ENCODE results near the gene TTLL12.
"Not testable (repeated sequence)": the region's sequence is repeated elsewhere in the genome, so short reads cannot be mapped to it uniquely, and the experiment has no call there.

Gene TTLL12

DNA sequence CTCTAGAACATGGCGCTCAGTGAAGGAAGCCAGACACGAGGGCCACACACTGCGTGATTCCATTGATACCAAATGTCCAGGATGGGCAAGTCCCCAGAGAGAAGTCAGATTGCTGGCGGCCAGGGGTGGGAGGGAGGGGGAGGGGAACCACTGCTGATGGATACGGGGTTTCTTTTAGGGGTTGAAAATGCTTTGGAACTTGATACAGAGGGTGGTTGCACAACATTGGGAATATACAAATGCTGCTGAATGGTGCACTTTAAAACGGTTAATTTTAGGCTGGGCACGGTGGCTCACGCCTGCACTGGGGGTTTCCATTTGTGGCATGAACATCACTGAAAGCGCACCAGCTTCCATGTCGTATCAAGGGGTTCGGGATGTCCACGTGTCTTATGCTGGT, 30.5 kb downstream of the TTLL12 start:
- no peak for DNase-seq (ENCODE audit: low read depth in 2 of 2, low spot score in 1 of 2)

DNA sequence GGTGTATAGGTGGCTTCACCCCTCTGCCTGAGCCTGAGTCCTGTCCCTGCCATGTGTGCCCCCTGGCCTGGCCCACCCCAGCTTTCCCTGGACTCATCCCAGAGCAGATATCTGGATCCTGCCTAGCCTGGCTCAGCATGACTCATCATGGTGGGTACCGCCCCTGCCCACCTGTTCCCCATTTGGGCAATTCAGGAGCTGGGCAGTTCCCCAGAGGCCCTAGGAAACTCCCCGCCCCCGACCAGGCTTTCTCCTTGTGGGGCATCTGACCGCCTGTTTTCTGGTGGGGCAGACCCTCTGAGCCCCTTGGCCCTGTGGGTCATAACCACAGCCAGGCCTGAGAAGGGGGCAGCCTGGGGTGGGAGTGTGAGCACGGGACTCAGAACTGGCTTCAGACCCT, 31.1 kb downstream of the TTLL12 start:
- no peak for DNase-seq (ENCODE audit: low read depth in 2 of 2, low spot score in 1 of 2)

DNA sequence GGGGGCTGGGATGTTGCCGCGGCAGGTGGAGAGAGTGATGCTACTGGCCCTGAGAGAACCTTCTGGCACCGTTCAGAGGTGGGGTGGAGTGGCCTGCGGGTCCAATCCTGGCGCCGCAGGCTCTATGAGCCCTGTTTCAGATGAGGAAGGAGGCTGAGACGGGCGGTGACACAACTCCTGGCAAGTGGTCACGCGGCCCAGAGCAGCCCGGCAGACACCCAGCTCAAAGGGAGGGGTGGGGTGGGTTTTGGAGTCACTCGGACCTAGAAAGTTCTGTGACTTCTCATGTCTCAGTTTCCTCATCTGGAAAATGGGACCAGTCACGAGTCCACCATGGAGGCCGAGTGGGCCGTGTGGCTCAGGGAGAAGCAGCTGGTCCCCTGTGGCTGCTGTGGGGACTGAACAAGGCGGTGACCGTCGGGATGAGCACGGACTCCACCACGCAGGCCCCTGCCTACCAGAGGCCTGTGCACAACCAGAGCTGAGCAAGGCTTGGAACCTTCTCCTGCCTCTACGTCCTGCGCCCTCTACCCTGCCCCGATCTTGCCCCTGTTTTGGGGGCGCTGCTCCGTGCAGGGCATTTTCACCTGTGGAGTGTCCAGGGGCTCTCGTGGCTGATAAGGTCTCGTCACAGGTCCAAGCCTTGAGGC, 31.9 kb downstream of the TTLL12 start:
- DNase-seq (ENCODE audit: low read depth in 2 of 2, low spot score in 1 of 2) = no peak

DNA sequence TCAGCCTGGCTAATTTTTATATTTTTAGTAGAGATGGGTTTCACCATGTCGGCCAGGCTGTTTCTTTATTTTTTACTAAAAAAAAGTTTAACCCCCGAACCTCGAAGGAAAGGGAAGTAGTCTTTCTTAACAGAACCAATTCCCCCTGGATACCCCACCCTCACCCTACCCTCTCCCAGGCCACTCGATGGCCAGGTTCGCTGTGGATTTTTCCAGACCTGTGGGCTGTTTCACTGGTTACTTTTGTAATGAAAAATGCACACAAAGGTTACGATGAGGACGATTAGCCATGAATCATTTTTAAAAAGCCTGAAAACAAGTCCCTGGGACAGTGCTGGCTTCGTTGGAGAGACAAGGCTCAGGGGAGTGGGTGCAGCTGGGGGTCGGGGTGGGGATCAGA, 33.0 kb downstream of the TTLL12 start:
- DNase-seq (ENCODE audit: low read depth in 2 of 2, low spot score in 1 of 2) = no peak

DNA sequence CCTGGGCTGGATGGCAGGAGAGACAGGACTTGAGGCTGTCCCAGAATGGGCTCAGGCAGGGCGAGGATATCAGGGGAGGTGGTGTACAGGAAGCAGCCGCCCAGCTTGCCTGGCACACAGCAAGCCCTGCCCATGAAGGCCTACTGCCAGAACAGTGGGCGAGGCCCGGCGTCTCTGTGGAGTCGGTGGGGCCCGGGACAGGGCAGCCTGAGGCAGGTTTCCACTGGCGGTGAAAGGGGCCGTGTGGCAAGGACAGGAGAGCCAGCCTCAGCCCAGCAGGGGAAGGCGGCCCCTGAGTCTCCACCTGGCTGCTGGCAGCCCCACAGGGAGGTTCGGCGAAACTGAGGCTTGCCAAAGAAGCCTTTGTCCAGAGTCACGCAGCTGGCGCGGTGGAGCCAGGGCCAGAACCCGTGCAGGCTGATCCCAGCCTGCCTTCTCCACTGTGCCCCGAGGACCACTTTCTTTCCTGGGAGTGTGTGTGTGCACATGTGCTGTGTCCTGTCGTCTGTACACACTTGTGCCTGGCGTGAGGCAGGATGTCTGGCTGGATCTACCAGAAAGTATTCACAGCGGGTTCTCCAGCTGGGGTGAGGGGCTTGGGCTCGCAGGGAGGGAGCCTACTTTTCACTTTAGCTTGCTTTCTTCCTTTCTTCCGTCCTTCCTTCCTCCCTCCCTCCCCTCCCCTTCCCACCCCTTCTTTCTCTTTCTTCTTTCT, 34.4 kb downstream of the TTLL12 start:
- peak; percentile 14 to 26 for DNase-seq (ENCODE audit: low read depth in 2 of 2, low spot score in 1 of 2)

DNA sequence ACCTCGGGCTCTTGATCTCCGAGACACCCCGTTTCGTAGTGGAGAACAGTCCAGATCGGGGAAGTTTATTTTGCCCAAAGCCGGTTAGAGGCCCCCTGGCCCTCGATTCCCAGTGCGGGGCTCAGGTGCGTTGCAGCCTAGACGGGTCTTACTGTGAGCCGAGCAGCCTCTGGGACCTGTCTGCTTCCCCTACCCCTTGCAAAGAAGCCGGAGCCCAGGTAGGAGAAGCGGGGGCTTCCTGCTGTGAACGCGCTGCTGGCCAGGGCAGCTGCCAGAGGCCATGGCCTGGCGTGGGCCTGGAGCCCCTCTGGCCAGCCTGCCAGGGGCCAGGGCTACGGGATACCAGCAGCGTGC, 35.0 kb downstream of the TTLL12 start:
- DNase-seq (ENCODE audit: low read depth in 2 of 2, low spot score in 1 of 2) = no peak

DNA sequence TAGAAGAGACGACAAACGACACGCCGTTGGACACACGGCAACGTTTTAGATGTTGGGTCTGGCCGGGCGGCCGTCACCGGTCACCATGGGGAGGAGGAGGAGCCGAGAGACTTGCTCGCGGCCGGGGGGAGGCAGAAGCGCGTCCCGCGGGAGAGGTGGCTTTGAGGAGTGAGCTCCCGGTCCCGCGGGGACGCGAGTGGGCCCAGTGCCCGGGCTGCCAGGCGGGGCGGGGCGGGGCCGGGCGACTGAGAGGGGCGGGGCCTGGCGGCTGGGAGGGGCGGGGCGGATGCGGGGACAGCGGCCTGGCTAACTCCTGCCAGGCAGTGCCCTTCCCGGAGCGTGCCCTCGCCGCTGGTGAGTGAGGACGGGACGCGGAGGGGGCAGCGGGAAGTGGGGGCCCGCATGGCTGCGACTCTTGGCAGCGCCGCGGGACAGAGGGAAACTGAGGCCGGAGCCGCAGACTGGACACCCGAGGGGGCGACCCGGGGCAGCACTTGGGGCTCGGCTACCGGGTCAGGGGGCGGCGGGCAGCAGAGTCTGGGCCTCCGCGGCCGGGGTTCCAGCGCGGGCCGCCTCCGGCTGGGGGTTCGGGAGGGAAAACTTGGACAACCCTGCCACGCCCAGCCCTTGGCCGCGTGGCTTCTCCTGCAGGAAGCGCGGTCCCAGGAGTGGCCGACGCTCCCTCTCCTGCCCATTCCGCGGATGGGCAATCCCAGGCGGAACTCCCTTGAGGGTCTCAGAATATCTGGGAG, 35.5 kb downstream of the TTLL12 start, which contains the start of gene TSPO:
Gene TSPO, plus strand, starts transcription at position 309 of the 752 bp plus-strand sequence. CDS start 7,680 bp downstream, outside the sequence.
- peak in 1 of 2 donors; percentile 26 for DNase-seq (ENCODE audit: low read depth in 2 of 2, low spot score in 1 of 2)

DNA sequence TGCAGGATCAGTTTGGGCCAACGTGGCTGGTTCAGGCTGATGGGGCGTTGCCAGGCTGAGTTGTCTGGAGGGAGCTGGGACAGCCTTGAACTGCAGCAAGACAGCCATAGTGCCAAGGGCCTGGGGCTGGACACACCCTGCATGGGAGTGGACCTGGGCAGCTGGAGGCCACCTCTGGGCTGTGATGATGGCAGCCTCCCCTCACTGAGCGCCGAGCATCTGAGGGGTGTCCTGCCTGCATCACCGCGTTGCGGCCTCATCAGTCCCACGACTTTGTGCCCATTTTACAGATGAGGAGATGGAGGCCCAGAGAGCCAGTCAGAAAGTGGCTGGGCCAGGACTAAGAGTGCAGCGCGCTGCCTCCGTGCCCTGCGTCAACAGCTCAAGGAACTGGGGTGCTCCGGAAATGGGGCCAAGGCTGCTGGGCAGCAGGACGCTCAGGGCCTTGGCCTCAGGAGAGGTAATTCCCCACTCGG, 36.2 kb downstream of the TTLL12 start:
- no peak for DNase-seq (ENCODE audit: low read depth in 2 of 2, low spot score in 1 of 2)

DNA sequence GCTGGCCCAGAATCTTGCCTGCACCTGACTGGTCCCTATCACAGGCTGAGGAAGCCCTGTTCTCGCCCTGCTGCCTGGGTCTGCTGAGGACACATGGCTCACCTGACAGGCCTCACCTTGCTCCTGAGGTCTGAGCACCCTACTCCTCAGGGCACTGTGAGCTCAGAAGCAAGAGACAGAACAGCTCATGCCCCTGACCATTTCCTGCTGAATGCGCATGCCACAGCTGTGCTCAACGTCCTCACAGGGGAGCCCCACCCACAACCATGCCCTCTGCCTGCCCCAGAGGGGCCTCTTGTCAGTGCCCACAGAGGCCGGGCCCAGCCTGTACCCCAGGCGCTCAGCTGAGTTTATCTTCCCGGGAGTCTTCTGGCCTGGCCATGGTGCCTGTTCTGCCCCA, 38.4 kb downstream of the TTLL12 start:
- DNase-seq (ENCODE audit: low read depth in 2 of 2, low spot score in 1 of 2) = no peak

DNA sequence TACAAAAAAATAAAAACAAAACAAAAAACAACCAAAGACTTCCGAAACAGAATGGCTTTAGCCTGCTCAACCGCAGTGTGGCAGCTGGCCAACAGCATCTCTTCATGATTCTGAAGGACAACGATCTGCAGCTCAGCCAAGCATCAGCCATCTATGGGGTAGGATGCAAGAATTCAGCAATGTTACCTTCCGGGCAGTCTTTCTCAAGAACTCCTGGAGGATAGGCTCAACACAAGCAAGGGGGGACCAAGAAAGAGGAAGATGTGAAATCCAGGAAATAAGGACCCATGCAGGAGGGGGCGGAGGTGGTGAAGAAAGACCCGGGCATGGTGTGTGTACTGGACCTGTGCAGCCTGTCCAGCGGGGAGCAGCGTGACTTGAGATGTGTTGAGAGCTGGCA, 39.1 kb downstream of the TTLL12 start:
- no peak for DNase-seq (ENCODE audit: low read depth in 2 of 2, low spot score in 1 of 2)

DNA sequence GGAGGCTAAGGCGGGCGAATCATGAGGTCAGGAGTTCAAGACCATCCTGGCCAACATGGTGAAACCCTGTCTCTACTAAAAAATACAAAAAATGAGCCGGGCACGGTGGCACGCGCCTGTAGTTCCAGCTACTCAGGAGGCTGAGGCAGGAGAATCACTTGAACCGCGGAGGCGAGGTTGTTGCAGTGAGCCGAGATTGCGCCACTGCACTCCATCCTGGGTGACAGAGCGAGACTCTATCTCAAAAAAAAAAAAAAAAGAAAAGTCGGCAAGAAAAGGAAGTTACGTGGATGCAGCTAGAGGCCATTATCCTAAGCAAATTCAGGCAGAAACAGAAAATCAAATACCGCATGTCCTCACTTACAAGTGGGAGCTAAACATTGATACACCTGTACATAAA, 40.6 kb downstream of the TTLL12 start:
- DNase-seq (ENCODE audit: low read depth in 2 of 2, low spot score in 1 of 2) = not testable (repeated sequence)

DNA sequence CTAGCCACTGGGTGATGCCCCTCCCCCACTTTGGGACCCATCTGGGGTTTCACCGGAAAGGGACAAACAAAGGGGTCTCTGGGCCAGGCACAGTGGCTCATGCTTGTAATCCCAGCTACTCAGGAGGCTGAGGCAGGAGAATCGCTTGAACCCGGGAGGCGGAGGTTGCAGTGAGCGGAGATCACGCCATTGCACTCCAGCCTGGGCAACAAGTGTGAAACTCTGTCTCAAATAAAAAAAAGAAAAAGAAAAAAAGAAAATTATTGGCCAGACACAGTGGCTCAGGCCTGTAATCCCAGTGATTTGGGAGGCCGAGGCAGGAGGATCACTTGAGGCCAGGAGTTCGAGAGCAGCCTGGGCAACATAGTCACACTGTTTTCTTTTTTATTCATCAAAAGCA, 41.6 kb downstream of the TTLL12 start:
- DNase-seq (ENCODE audit: low read depth in 2 of 2, low spot score in 1 of 2) = not testable (repeated sequence)

DNA sequence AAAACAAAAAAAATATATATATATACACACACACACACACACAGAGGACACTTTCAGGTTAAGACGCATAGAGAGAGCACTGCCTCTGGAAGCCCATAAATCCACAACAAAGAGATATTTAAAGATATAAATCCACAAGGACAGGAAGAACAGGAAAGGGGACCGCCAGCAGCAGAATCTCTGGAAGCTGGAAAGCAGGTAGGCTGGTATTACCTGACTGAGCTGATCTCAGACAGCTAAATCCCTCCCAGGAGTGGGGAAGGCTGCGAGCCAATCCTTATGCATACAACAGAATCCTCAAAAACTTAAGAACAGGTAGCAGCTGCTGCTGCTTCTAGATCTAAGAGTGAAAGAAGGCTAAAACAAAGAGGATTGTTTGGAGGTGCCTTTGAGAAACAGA, 42.0 kb downstream of the TTLL12 start:
- DNase-seq (ENCODE audit: low read depth in 2 of 2, low spot score in 1 of 2) = no peak

DNA sequence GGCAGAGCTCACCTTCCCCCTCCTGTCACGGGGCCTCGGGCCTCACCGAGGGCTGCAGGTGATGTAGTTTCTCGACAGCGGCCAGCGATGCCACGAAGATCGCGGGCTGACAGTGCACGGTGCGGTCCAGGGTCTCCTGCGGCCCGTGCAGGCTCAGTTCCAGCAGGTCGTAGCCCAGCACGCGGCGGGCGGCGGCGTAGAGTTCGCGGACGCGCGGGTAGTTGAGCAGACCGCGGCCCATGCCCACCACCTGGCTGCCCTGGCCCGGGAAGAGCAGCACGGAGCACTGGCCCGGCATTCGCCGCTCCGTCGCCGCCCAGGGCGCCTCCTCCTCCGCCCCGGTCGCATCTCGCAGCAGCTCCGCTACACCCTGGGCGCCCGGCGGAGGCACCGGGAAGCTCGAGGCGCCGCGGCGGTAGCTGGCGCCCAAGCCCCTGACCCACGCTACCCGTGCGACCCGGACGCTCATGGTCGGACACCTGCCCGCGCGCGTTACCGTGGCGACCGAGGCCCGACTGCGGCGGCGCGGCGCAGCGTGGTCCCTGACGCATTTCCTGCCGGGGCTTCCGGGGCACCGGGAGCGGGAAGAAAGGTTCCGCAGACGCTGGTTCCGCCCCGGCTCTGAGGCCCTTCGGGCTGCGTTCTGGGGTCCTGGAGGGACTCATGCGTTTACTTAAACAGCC, 43.9 kb downstream of the TTLL12 start, which contains the start of gene MCAT:
Gene MCAT, minus strand, starts transcription at position 519 of the 683 bp plus-strand sequence. Its CDS starts 50 bp downstream, at position 469.
- peak; percentile 40 to 61 for DNase-seq (ENCODE audit: low read depth in 2 of 2, low spot score in 1 of 2)

DNA sequence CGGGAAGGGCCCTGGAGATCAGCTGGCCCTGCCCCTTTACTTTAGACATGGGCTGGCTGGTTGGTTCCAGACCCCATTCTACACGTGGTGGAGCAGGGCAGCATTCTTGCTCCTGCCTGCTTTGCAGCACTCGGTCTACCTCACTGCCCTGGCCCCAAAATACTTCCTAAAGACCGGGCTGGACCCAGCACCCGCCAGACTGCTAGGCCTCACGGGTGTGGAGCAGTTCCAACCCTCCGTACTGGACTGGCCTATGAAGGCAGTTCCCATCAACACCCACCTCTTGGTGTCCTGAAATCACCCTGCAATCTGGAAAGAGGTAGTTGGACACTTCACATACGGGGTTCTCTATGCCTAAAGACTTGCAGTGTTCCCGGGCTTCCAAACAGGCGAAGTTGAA, 50.1 kb downstream of the TTLL12 start:
- no peak for DNase-seq (ENCODE audit: low read depth in 2 of 2, low spot score in 1 of 2)

DNA sequence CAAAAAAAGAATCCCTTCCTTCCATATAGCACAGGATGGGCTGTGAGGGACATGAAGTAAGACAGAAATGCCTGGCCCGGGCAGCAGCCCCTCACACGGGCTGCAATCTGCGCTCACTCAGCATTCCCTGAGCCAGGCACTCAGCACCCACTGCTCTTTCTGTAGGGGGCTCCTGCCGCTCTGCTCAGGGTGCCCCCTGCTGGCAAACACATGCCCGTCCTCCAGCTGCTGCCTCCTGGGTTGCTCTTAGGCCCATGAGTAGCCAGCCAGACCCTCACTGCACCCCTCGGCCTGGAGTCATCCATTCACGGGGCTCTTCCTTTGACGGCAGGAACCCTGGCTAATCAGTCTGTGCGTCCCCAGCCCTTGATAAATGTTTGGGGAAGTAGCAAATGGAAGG, 50.7 kb downstream of the TTLL12 start:
- peak in 1 of 2 donors; percentile 25 for DNase-seq (ENCODE audit: low read depth in 2 of 2, low spot score in 1 of 2)

DNA sequence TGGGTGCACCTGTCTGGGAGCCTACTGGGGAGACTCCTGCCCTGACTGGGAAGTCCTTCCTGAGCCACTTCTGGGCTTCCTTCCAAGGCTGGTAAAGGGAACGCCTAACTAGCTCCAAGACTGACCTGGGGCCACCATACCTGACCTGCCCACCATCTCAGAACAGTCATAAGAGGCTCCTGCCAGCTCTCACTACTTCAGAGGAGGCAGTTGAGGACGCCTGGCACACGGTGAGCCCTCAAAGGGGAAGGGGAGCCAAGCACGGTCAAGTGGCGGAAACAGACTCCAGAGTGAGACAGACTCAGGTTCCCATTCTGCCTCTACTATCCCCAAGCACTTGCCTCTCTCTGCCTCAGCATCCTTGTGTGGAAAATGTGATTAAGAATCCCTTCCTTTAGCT, 51.4 kb downstream of the TTLL12 start:
- DNase-seq (ENCODE audit: low read depth in 2 of 2, low spot score in 1 of 2) = no peak

DNA sequence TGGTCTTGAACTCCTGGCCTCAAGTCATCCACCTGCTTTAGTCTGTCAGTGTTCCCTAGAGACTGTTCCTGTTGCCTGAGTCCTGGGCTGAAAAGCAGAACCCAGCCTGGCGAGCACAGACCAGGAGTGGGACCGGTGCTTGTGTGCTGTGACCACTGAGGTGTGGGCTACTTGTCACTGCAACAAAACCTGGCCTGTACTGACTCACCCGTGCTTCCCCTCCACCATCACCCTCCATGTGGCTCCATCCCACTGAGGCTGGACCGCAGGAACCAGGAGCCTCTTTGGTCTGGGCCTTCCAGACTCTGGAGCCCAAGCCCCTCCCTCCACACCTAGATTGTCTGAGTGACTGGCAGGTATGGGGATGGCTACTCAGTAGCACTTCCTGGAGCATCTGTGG, 52.4 kb downstream of the TTLL12 start:
- no peak for DNase-seq (ENCODE audit: low read depth in 2 of 2, low spot score in 1 of 2)

DNA sequence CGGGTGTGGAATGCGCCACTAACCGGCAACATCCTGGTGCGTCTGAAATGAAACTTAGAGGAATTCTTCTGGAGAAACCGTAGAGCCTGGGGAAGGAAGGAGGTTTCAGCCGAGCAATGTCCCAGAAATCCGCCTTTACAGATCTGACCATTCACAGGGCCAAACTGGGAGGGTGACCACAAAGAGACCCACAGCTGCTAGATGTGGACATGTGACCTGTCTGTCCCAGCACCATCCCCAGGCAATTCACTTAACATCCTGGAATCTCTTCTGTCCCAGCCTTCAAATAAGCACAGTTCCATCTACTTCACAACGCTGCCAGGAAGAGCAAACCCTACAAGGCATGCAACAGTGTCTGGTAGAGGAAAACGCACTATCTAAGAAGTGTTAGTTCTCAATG, 53.5 kb downstream of the TTLL12 start:
- no peak for DNase-seq (ENCODE audit: low read depth in 2 of 2, low spot score in 1 of 2)

DNA sequence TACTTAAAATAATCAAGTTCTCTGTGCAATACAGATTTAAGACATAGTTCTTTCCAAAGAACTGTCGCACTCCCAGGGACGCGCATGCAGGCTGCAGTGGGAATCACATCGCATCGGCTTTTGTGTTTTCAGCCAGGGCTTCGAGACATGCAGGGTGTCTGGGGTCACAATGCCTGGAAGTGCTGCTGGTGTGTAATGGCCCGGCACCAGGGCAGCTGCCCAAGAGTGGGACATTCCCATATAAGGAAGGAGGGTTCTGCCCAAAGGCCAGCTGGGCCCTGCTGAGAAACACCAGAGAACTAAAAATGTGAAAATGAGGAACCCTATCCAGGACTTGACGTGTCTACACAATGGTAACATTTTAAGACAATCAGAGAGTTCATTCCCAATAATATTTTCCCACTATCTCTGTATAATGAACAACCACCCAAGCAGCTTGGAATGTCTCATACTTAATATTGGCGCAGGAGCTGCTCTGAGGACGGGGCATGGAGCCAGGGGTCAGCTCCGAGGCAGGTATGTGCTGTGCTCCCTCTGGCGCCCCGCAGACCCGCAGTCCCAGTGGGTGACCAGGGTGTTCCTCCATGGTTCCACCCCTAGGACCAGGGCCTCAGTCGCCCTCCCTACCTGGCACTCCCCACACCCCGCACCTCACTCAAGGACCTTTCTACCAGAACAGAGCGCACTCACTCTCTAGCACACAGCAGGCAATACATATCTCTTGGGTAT, 55.0 kb downstream of the TTLL12 start:
- DNase-seq (ENCODE audit: low read depth in 2 of 2, low spot score in 1 of 2) = no peak

Measured in stimulated activated CD8-positive, alpha-beta memory T cell treated with anti-CD3 and anti-CD28 coated beads, Interleukin-4, amount 100 ng/mL, for 1 hour (primary cell).